M059J (cell line): Measurements from ENCODE around the gene PLXNA4. TPM values are rescaled to one million over a fixed set of nuclear protein-coding genes. Genes with fewer than 3 reads are reported as not detected.

Source experiments
- DNase-seq: peaks from one replicate; pipeline ENCODE4 v3.0.0-alpha.2; 2012; ENCODE audit warnings: low read depth
- total RNA-seq: library from RNA; depleted of rRNA; stranded (reverse); fragments of >200 nt; shearing (Covaris generic); gene quantifications from 2 replicates; pipeline ENCODE4 v1.2.3, GENCODE V29; 2014

The PLXNA4 gene
- total RNA-seq, 1 experiment from 2014 or later, result 6.0 TPM

- DNase-seq, result no peak
Measured at GRCh38 chr7:132354527-132354926, 221.7 kb downstream of the PLXNA4 start.

- no peak for DNase-seq
Measured at GRCh38 chr7:132353936-132354335, 222.3 kb downstream of the PLXNA4 start.

- DNase-seq, result no peak
Measured at GRCh38 chr7:132352800-132353199, 223.5 kb downstream of the PLXNA4 start.

GRCh38 chr7:132351954-132352499 is 224.2 kb downstream of the PLXNA4 start:
- DNase-seq, result no peak

GRCh38 chr7:132350741-132351140 is 225.5 kb downstream of the PLXNA4 start:
- DNase-seq, result no peak

GRCh38 chr7:132349075-132349474 is 227.2 kb downstream of the PLXNA4 start:
- no peak for DNase-seq

GRCh38 chr7:132348341-132348740 is 227.9 kb downstream of the PLXNA4 start:
- DNase-seq, result no peak

- DNase-seq, result no peak
Measured at GRCh38 chr7:132347858-132348257, 228.4 kb downstream of the PLXNA4 start.

- no peak for DNase-seq
Measured at GRCh38 chr7:132347123-132347522, 229.1 kb downstream of the PLXNA4 start.

- no peak for DNase-seq
Measured at GRCh38 chr7:132345543-132346129, 230.6 kb downstream of the PLXNA4 start.

GRCh38 chr7:132345030-132345429 is 231.2 kb downstream of the PLXNA4 start:
- no peak for DNase-seq

- no peak for DNase-seq
Measured at GRCh38 chr7:132343199-132343598, 233.1 kb downstream of the PLXNA4 start.

GRCh38 chr7:132337450-132338080 is 238.7 kb downstream of the PLXNA4 start:
- DNase-seq, result peak; percentile 29

GRCh38 chr7:132336797-132337196 is 239.5 kb downstream of the PLXNA4 start:
- DNase-seq, result no peak

- DNase-seq, result peak; percentile 52
Measured at GRCh38 chr7:132333301-132333700, 243.0 kb downstream of the PLXNA4 start.

GRCh38 chr7:132328760-132329159 is 247.5 kb downstream of the PLXNA4 start:
- no peak for DNase-seq

GRCh38 chr7:132328047-132328620 is 248.1 kb downstream of the PLXNA4 start:
- DNase-seq, result no peak

GRCh38 chr7:132326878-132327589 is 249.2 kb downstream of the PLXNA4 start:
- no peak for DNase-seq

- DNase-seq, result no peak
Measured at GRCh38 chr7:132322970-132323369, 253.3 kb downstream of the PLXNA4 start.

GRCh38 chr7:132321387-132321786 is 254.9 kb downstream of the PLXNA4 start:
- peak; percentile 37 for DNase-seq

- DNase-seq, result no peak
Measured at GRCh38 chr7:132319481-132319880, 256.8 kb downstream of the PLXNA4 start.
